IPS-15b (cell line): ENCODE measurements around the gene GSDME.

Source experiments
- H3K27me3 ChIP-seq: one replicate; pipeline ENCODE4 v1.6.1; 2013; ENCODE audit warnings: low read length; ENCODE audit not compliant: control insufficient read depth, insufficient read depth
- H3K36me3 ChIP-seq: one replicate; pipeline ENCODE4 v1.6.1; 2013; ENCODE audit warnings: low read length; ENCODE audit not compliant: control insufficient read depth, insufficient read depth
- H3K4me1 ChIP-seq: one replicate; pipeline ENCODE4 v1.6.1; 2013; ENCODE audit warnings: mild to moderate bottlenecking, low read length; ENCODE audit not compliant: control insufficient read depth, insufficient read depth
- H3K4me3 ChIP-seq: one replicate; pipeline ENCODE4 v1.5.1; 2013; ENCODE audit warnings: low read depth, low read length
- H3K9ac ChIP-seq: one replicate; pipeline ENCODE4 v1.6.1; 2013; ENCODE audit warnings: low read depth, mild to moderate bottlenecking, low read length
- H3K9me3 ChIP-seq: one replicate; pipeline ENCODE4 v1.6.1; 2013; ENCODE audit warnings: mild to moderate bottlenecking, low read length; ENCODE audit not compliant: control insufficient read depth, insufficient read depth

Gene GSDME

DNA sequence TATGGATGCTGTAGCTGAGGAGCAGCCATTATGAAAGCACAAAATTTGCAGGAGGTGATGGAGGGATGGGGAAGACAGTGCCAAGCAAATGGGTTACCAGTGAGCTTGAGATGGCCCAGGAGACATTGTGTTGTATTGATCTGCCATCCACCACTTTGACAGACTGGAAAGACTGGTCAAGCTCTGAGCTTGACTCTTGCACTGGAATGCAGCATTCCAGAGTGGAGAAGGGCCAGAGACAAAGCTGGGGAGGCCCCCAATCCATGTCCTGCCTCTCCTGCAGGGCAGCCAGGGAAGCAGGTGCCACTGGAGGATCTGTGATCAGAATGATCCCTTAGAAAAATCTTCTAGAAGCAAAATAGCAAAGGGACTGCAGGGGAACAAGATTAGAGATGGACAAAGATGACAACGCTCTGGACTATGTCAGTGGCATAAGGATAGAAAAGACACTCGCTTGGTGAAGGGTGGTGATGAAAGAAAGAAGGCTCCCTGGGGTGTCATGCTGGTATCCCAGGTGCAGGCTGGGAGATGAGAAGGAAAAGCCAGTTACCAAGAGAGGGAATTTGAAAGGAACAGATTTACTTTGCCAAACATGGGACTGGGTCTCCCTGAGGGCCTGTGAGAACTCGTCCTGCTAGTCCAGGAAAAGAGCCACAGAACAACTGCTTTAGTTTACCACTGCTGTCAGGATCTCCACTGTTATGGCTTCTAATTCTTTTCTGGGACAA, 5.0 kb downstream of the GSDME start:
- Histone ChIP-seq H3K36me3 (no peaks in the 10 kb centered on the region), H3K9me3 (no peaks in the 10 kb centered on the region), H3K9ac (no peak overlapping the region), H3K4me1 (peaks cover 3% of the 10 kb centered on the region), H3K27me3 (peaks cover 26% of the 10 kb centered on the region), H3K4me3 (no peak overlapping the region)

DNA sequence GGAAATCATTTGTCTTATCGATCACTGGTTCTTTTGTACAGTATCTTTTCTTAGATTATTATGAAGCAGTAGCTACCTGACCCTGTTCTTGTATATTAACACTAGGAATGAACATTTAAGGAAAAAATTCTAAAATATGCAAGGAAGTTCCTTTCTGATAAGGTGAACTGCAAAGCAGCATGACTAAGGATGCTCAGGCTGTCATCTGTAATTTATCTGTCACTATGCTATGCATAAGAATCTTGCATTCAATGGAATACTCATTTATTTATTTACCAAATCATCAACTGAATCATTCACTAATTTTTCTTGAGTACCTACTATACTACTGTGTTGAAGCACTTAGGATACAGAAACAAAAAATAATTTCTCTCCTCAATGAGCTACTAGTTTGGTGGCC, 5.8 kb downstream of the GSDME start:
- H3K36me3 ChIP-seq: no peaks in the 10 kb centered on the region
- H3K9ac ChIP-seq: no peak overlapping the region
- H3K9me3 ChIP-seq: no peaks in the 10 kb centered on the region
- H3K4me1 ChIP-seq: peaks cover 3% of the 10 kb centered on the region
- peaks cover 23% of the 10 kb centered on the region for H3K27me3 ChIP-seq
- no peak overlapping the region for H3K4me3 ChIP-seq

DNA sequence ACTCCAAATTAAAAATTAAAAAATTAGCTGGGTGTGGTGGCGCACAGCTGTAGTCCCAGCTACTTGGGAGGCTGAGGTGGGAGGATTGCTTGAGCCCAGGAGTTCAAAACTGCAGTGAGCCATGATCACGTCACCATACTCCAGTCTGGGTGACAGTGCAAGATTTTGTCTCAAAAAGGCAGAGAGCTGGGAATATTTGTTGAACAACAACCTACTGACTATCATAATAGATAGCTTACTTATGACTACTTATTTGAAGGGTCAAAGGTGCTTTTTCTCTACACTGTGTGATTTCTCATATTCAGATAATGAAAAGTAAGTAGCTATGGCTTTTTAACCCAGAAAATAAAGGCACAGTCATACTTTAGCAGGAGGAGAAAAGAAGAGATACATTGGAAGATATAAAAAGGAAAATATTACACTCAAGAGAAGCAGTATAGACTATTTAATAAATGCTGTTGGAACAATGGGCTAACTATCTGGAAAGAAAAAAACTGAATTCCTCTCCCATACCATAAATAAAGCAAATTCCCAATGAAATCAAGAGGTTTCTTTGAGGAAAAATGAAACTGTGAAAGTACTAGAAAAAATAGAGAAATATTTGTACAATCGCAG, 6.7 kb downstream of the GSDME start:
- no peak overlapping the region for H3K9ac ChIP-seq
- H3K27me3 ChIP-seq: peaks cover 14% of the 10 kb centered on the region
- no peaks in the 10 kb centered on the region for H3K36me3 ChIP-seq
- H3K4me1 ChIP-seq: no peaks in the 10 kb centered on the region
- H3K9me3 ChIP-seq: no peaks in the 10 kb centered on the region
- H3K4me3 ChIP-seq: no peak overlapping the region

DNA sequence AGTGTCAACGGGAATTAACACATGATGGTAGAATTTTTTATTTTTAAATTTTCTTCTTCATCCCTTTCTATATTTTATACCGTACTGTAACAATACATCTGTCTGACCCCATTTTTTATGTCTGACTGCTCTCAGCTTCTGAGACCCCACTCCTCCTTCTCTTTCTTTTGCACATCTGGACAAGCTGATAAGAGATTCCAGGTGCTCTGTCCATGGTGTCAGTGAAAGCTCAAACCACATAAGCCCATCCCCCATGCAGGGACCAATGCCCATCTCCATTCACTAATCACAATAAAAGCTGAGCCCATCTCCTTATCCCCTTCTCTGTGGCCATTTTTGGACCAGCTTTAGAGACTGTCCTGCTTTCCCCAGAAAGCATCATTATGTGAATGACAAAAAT, 8.7 kb downstream of the GSDME start:
- H3K4me1 ChIP-seq: no peaks in the 10 kb centered on the region
- H3K9me3 ChIP-seq: no peaks in the 10 kb centered on the region
- no peaks in the 10 kb centered on the region for H3K36me3 ChIP-seq
- no peak overlapping the region for H3K4me3 ChIP-seq
- no peaks in the 10 kb centered on the region for H3K27me3 ChIP-seq
- no peak overlapping the region for H3K9ac ChIP-seq

DNA sequence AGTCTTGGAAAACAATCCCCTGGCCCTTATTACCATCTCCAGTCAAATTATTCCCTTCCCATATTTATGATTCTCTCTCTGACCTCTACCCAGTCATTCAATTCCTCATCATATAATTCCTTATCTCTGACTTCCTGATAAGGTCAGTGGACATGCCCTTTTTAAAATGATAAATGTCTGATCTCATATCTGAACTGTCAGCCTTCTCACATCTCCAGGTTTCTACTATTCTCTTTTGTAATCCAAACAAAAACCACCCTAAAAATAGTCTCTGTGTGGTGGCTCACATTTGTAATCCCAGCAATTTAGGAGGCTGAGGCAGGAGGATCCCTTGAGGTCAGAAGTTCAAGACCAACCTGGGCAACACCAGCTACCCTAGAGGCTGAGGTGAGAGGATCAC, 11.9 kb downstream of the GSDME start:
- Histone ChIP-seq H3K36me3 (no peaks in the 10 kb centered on the region), H3K4me1 (no peaks in the 10 kb centered on the region), H3K9ac (no peak overlapping the region), H3K4me3 (no peak overlapping the region), H3K9me3 (no peaks in the 10 kb centered on the region), H3K27me3 (no peaks in the 10 kb centered on the region)

DNA sequence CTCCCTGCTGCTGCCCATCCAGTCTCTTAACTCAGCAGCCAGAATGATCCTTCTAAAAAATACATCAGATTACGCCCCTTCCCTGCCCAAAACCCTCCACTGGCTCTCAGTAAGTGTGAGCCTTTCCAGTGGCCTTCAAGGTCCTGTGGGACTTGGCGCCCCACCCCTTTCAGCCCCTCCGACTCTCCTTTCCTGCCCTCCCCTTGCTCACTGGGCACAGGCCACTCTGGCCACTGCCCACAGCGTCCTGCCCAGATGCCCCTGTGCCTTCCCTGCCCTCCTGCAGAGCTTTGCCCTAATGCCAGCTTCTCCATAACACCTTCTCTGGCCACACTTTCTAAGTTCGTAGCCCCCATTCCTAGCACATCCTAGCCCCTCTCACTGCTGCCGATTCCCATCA, 13.8 kb downstream of the GSDME start:
- Histone ChIP-seq H3K36me3 (no peaks in the 10 kb centered on the region), H3K27me3 (no peaks in the 10 kb centered on the region), H3K9me3 (no peaks in the 10 kb centered on the region), H3K9ac (no peak overlapping the region), H3K4me1 (no peaks in the 10 kb centered on the region), H3K4me3 (no peak overlapping the region)

DNA sequence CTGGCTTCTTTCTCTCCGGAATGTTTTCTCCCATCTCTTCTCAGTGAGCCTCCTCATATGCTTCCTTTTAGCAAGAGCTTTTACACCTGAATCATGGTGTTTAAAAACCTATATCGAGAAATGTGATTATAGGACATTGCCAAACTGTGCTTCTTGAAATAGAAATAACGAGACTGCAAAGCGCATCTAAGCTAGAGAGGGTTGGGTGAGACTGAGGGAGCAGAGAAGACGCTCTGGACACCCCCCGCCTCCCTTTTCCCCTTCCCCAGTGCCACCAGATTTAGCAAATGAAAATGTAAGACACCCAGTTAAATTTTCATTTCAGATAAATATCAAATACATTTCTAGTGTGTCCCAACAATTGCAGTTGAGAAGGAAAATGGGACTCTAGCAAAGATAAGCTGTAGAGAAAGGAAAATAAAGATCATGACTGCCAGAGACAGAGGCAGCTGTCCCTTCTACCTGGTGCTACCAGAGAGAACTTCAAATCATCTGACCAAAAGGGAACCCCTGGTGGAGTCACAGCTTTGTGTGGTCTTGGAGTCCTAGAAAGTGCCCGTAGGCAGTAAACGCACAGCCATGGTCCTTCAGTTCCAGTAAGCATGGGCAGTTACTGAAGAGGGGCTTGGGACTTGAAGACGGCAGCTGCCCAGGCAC, 14.6 kb downstream of the GSDME start:
- Histone ChIP-seq H3K27me3 (no peaks in the 10 kb centered on the region), H3K9me3 (no peaks in the 10 kb centered on the region), H3K4me3 (no peak overlapping the region), H3K4me1 (no peaks in the 10 kb centered on the region), H3K9ac (no peak overlapping the region), H3K36me3 (no peaks in the 10 kb centered on the region)

DNA sequence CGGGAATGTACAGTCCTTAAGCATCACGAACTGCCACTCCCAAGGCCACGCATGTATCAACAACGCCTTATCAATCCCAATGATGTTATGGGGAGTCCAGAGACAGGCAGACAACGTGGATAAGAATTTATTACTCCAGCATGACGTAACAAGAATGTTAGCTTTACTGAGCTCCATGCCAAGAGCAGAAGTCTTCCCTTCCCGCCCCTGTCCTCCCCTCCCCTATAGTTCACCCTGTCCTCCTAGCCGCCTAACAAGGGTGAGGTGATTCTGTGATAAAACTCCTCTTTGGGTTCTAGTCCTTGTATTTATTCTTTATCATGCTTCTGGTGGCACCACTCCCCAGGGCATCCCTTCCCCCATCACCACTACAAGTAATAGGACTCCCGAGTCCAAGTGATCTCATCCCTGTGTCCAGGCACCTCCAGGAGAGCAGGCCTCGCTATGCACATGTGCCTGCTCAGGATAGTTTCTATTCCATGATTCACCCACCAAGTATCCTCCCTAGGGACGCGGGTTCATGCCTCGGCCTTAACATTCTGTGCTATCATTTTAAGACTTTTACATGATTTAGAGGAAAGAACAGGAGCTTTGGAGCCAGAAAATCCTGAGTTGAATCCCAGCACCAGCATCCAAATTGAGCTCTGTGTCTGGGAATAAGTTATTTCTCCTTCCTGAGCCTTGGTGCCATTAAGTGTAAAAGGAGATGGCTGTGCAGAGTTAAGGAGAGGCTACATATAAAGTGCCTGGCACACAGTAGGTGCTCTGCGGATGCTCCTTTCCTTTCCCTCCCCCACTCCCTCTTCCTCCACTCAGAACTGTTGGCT, 15.4 kb downstream of the GSDME start:
- Histone ChIP-seq H3K4me1 (no peaks in the 10 kb centered on the region), H3K4me3 (no peak overlapping the region), H3K9me3 (no peaks in the 10 kb centered on the region), H3K36me3 (no peaks in the 10 kb centered on the region), H3K27me3 (no peaks in the 10 kb centered on the region), H3K9ac (no peak overlapping the region)

DNA sequence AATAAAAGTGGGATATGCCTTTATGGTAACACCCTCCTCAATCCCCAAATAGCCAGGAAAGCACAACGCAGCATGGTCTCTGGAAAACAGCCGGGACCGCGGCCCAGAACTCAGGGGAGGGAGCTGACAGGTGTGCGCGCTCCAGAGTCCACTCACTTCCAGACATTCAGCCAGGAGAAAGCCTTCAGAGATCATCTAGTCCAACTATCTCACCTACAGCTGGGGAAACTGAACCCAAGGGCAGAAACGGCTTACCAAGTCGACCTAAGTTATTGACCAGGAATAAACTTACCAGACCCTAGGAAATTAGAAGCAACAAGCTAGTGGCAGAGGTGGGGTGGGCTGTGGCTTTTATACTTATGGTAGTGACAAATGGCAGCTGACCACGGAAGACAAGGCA, 16.4 kb downstream of the GSDME start:
- H3K9ac ChIP-seq: no peak overlapping the region
- H3K27me3 ChIP-seq: no peaks in the 10 kb centered on the region
- no peak overlapping the region for H3K4me3 ChIP-seq
- H3K4me1 ChIP-seq: no peaks in the 10 kb centered on the region
- H3K36me3 ChIP-seq: no peaks in the 10 kb centered on the region
- no peaks in the 10 kb centered on the region for H3K9me3 ChIP-seq

DNA sequence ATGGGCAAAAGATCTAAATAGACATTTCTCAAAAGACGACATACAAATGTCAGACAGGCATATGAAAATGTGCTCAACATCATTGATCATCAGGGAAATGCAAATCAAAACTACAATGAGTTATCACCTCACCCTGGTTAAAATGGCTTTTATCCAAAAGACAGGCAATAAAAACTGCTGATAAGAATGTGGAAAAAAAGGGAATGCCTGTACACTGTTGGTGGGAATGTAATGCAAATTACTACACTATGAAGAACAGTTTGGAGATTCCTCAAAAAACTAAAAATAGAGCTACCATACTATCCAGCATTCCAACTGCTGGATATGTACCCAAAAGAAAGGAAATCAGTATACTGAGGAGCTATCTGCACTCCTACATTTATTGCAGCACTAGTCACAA, 18.0 kb downstream of the GSDME start:
- no peak overlapping the region for H3K9ac ChIP-seq
- no peaks in the 10 kb centered on the region for H3K27me3 ChIP-seq
- no peak overlapping the region for H3K4me3 ChIP-seq
- no peaks in the 10 kb centered on the region for H3K4me1 ChIP-seq
- no peaks in the 10 kb centered on the region for H3K36me3 ChIP-seq
- no peaks in the 10 kb centered on the region for H3K9me3 ChIP-seq

DNA sequence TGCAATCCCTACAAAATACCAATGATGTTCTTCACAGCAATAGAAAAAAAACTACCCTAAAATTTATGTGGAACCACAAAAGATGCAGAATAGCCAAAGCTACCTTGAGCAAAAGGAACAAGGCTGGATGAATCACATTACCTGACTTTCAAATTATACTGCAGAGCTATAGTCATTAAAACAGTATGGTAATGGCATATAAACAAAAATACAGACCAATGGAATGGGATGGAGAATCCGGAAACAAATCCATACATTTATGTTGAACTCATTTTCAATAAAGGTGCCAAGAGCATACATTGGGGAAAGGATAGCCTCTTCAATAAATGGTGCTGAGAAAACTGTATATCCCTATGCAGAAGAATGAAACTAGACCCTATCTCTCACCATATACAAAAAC, 18.7 kb downstream of the GSDME start:
- no peaks in the 10 kb centered on the region for H3K9me3 ChIP-seq
- H3K9ac ChIP-seq: no peak overlapping the region
- no peaks in the 10 kb centered on the region for H3K4me1 ChIP-seq
- H3K36me3 ChIP-seq: no peaks in the 10 kb centered on the region
- H3K4me3 ChIP-seq: no peak overlapping the region
- no peaks in the 10 kb centered on the region for H3K27me3 ChIP-seq
